ENCODE measurements around the gene NCOA1.
"Not testable (repeated sequence)": the region's sequence is repeated elsewhere in the genome, so short reads cannot be mapped to it uniquely, and the experiment has no call there.

NCOA1 gene

GRCh38 chr2:24581971-24582370 is 90.9 kb downstream of the NCOA1 start:
- DNase-seq, result not testable (repeated sequence)

GRCh38 chr2:24586955-24587354 is 95.9 kb downstream of the NCOA1 start:
- DNase-seq, result no peak

DNA sequence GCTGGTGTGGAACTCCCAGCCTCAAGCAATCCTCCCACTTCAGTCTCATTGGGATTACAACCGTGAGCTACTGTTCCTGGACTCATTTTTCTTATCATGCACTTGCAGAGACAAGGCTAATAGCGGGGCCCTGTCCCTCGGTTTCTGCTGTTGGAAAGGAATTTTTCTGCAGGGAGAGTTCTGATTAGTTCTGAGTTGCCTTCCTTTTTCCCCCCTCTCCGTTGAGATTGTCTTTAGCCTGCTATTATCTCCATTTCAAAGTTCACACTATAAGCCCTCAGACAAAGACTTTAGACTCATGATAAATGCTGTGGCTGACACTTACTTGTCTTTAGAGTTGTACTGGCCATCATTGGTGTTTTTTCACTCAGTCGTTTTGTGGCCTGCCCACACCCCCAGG is 97.2 kb downstream of the NCOA1 start:
- DNase-seq, result no peak

GRCh38 chr2:24592441-24593100 is 101.5 kb downstream of the NCOA1 start:
- no peak for DNase-seq

- DNase-seq, result no peak
Observed at GRCh38 chr2:24594283-24594682, 103.2 kb downstream of the NCOA1 start.

- DNase-seq, result no peak
Observed at GRCh38 chr2:24597181-24597870, 106.3 kb downstream of the NCOA1 start.

DNA sequence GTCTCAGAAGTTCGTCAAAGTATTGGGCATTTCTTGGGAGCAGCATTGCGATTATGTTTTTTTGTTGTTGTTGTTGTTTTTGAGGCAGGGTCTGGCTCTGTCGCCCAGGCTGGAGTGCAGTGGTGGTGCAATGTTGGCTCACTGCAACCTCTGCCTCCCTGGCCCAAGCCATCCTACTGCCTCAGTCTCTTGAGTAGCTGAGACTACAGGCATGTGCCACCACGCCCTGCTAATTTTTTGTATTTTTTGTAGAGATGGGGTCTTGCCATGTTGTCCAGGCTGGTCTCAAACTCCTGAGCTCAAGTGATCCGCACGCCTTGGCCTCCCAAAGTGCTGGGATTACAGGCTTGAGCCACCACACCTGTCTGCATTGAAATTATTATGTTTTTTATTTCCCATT is 109.1 kb downstream of the NCOA1 start:
- DNase-seq, result not testable (repeated sequence)

DNA sequence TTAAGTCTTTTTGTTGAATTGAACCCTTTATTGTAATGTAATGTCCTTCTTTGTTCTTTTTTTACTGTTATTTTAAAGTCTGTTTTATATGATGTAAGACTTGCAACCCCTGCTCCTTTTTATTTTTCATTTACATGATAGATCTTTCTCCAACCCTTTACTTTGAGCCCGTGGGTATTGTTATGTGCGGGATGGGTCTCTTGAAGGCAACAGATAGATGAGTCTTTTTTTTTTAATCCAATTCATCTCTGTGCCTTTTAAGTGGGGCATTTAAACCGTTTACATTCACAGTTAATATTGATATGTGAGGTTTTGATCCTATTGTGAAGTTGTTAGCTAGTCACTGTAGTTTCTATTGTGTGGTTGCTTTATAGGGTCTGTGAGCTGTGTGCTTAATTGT is 120.6 kb downstream of the NCOA1 start:
- DNase-seq, result no peak

DNA sequence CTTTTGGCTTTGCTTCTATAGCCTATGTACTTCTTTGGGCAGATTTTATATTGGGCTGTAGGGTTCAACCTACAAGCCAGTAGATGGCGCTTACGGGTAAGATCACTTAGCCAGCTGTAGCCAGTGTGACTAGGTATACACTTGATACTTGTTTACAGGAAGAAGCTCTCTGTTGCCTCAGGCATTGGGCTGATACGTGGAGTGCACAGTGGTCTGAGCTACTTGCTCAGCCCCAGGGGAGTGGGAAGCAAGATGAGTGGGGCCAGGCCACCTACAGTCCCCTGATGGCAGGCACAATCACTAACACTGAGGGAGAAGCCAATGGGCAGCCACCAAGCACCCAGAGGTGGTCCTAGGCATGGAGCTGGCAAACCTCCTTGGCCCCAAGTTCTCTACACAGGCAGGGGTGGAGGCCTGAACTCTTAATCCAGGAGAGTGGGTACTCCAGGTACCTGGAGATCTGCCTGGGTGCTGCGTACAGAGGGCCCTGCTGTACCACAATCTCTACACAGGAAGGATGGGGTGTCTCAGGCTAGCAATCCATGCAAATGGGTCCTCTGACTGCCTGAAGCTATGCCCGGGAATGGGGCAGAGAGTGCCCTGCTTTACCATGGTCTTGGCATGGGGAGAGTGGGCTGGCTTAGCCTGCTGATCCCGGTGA is 122.2 kb downstream of the NCOA1 start:
- DNase-seq, result peak in 2 of 3 experiments; percentile 47 to 82

GRCh38 chr2:24616616-24617015 is 125.6 kb downstream of the NCOA1 start:
- DNase-seq, result no peak

DNA sequence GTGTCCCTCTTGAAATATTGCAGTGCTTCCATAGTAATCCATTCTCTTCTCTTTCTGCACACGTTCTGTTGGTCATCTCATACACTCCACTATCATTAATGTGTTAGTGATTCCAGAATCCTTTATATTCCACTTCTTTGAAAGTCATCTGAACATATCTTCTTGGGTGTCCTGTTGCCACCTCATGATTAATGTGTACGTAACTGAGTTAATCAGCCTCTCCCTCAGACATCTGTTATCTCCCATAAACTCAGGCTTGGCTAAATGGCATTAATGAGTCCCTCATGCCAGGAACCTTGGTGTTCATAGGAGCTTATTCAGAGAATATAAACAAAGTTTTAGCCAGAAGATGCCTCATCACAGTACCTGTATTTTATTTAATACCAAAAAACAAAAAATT is 126.4 kb downstream of the NCOA1 start:
- DNase-seq, result peak in 1 of 3 experiments; percentile 18

DNA sequence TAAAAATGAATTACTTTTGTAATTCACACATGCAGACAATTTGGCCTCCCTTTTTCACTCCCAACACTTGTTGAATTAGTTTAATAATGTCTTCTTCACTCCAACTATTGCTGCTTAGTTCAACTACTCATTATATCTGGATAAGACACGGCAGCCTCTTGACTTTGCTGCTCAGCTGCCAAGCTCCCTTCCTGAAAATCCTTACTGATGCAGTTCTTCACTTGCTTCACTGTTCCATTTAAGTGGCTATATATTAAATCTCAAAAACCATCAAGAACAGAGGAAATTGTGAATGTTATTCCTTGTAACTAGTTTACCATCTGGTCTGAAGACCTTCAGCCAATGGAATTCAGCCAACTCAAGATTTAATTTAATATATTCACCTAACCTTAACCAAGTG is 127.1 kb downstream of the NCOA1 start:
- no peak for DNase-seq

DNA sequence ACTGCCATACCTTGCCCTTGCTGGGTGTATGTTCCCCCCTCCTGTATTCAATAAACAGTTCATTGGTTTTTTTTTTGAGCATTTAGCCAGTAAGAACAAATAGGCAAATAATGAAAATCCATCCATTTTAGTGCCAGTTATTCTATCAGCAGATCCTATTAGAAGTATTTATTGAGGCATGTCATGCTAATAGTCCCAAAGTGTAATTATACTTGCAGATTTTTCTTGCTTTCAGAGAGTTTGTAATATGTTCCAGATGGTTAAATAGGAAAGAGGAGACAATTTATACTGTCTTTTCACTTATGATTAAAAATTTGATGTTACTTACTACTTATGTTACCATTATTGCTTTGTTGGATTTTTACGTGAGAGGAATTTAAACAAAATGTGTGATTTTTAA is 127.6 kb downstream of the NCOA1 start:
- DNase-seq, result no peak

- DNase-seq, result peak in 1 of 3 experiments; percentile 20
Observed at GRCh38 chr2:24620936-24621335, 129.9 kb downstream of the NCOA1 start.

DNA sequence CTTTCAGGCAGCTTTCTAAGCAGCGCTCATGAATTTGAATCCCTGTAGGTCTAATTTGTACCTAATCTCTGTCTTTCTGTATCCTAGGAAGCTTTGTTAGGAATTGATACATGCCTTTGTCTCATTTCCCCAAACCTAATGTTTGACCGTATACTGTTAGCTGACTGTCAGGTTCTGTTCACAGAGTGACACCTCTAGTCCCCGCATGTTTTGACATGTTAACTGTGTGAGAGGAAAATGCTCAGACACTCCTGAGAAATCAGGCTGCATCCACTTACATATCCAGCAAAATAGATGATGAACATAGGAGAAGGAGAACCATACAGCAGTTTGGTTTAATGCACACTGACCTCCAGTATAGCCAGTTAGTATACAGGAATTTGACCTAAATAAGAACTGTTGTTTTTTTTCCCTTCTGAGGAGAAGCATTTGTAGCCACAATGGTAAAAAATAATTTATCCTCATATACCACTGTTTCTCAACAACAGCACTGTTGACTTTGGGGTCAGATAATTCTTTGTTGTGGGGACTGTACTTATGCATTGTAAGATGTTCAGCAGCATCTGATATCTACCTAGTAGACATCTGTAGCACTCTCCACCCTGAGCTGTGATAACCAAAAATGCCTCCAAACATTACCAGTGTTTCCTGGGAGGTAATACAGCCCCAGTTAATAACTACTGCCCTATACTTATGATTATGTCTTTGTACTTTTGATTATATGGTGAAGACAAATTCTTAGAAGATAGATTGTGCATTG is 130.9 kb downstream of the NCOA1 start:
- peak in 1 of 3 experiments; percentile 12 for DNase-seq

DNA sequence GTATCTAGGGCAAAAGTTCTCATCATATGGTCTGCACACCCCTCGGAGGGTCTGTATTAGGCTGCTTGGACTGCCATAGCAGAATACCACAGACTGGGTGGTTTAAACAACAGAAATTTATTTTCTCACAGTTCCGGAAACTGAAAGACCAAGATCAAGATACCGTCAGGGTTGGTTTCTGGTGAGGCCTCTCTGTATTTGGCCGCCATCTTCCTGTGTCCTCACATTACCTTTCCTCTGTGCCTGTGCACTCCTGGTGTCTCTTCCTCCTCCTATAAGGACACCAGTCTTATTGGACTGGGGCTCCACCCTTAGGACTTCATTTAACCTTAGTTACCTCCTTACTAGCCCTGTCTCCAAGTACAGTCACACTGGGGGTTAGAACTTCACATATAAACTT is 132.5 kb downstream of the NCOA1 start:
- no peak for DNase-seq

DNA sequence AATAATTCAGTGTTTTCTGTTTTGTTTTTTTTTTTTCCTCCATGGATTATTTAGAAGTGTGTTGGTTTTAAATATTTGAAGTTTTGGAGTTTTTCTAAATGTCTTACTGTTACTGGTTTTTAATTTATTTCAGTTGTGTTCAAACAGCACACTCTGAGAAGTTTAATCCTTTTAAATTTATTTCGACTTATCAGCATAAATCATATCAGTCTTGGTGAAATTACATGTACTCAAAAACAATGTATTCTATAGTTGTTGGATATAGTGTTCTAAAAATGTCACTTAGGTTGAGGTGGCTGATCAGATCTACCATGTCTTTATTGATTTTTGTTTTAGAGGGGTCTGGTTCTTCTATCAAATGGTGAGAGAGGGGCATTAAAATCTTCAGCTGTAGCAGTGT is 134.7 kb downstream of the NCOA1 start:
- no peak for DNase-seq

GRCh38 chr2:24626131-24626530 is 135.1 kb downstream of the NCOA1 start:
- peak in 2 of 3 experiments; percentile 8 to 55 for DNase-seq

GRCh38 chr2:24628746-24629145 is 137.7 kb downstream of the NCOA1 start:
- DNase-seq, result no peak

- DNase-seq, result no peak
Observed at GRCh38 chr2:24632172-24632571, 141.1 kb downstream of the NCOA1 start.

DNA sequence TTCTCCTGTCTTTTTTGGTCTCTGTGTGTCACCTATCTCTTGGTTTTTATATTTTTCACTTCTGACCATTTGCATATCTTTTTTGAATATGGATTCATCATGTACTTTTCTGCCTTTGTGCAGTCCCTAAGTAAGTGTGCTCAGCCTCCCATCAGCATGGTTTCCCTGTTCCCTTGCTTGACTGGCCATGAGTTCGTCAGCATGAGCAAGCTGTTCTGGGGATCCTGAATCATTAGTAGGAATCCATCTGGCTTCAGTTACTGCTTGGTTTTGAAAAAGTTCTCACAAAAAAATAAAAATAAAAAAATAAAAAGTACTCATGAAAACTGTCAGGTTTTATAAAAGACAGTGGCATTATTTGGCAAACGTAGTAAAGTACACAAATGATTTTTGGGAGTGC is 144.1 kb downstream of the NCOA1 start:
- DNase-seq, result no peak

DNA sequence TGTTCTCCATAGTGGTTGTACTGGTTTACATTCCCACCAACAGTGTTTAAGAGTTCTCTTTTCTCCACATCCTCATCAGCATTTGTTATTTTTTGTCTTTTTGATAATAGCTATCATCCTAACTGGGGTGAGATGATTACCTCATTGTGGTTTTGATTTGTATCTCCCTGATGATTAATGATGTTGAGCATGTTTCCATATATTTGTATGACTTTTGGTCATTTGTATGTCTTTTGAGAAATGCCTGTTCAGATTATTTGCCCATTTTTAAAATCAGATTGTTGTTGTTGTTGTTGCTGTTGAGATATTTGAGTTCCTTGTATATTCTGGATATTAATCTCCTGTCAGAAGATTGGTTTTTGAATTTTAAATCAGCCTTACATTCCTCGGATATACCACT is 147.5 kb downstream of the NCOA1 start:
- DNase-seq, result no peak

GRCh38 chr2:24642351-24642750 is 151.3 kb downstream of the NCOA1 start:
- peak; percentile 21 to 79 (median 24) for DNase-seq

Measured in NCI-H1417 (cell line).